ENCODE data around the gene UNK.

DNA sequence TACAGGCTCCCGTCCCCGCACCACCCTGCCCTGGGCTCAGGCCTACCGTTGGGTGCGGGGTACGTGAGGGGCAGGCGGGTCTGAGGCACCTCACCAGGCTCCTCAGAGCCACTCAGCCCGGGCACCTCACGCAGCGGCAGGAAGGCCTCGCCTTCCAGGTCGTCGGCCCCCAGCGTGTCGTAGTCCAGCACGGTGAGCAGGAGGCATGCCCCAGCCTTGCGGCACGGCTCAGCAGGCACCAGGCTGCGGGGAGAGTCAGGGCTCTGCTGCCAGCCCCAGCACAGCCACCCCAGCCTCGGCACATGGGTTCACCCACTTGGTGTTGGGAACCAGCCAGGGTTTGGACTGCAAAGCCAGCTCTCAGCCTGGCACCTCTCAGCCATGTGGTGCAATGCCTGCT, 44.1 kb downstream of the UNK start:
- TF ChIP-seq RAD21 (IDR thresholded peaks at IDR 0.05; ENCODE audit: low read depth) (no peak), TCF12 (IDR thresholded peaks at IDR 0.05; ENCODE audit: low read depth) (no peak), CEBPB (IDR thresholded peaks at IDR 0.05) (no peak), REST (IDR thresholded peaks at IDR 0.05; ENCODE audit: low read depth) (no peak), CREB1 (IDR thresholded peaks at IDR 0.05; ENCODE audit: low read depth) (no peak), EP300 (IDR thresholded peaks at IDR 0.05; ENCODE audit: borderline replicate concordance) (no peak), EGR1 (IDR thresholded peaks at IDR 0.05) (no peak), TEAD4 (IDR thresholded peaks at IDR 0.05) (no peak), ZBTB7A (IDR thresholded peaks at IDR 0.05; ENCODE audit: low read depth) (no peak), MAX (IDR thresholded peaks at IDR 0.05) (no peak), TAF1 (IDR thresholded peaks at IDR 0.05; ENCODE audit: low read depth) (no peak)
